ENCODE data around the gene PER1. TPM values are rescaled to one million over a fixed set of nuclear protein-coding genes. Genes with fewer than 3 reads are reported as not detected.

PER1 gene
- total and polyA plus RNA-seq, 2 of the 13 experiments (the other 11 are each of a cell fraction or from before 2014, with no cell fraction given) = 2.6 to 3.6 TPM

DNA sequence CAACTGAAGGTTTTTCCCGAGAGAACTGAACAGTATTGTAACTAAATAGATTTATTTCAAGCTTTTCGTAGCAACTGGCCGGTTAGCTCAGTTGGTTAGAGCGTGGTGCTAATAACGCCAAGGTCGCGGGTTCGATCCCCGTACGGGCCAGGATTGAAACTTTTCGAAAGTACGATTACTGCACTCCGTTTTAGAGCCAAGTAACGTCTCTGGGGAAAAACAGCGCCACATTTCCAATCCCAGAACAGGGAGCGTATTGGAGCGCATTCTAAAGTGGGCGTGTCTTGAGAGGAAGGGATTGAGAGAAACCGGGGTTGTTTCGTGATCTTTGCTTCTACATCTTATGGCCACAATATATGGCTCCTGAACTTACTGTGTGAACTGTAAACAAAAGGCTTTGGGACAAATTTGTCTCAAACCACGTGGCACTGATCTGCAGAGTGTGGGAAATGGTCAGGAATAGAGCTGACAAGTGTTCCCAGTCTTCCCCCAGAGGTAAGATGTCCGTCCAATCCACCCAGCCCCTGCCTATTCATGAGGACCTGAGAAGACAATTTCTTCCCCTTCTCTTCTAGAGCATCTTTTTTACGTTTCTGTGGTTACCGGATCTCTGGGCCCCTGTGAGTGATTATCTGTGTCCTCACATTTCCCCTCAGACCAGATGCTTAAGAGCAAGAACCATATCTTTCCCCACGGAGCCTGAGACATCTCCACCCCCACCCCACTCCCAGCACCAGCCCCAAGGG lies 35.5 kb upstream of the PER1 start (continued):
- TF ChIP-seq SP5 (CRISPR knock-in tag; IDR thresholded peaks at IDR 0.05; ENCODE audit: borderline replicate concordance, low read depth) (peak; percentile 51; the same call in 1 of the 2 replicates), HOXA7 (CRISPR knock-in tag; IDR thresholded peaks at IDR 0.05) (no peak), AKAP8 (CRISPR knock-in tag; IDR thresholded peaks at IDR 0.05) (0 out of 2 replicates have a peak, but pooled peaks have one; percentile 45), ZNF550 (CRISPR knock-in tag; IDR thresholded peaks at IDR 0.05; ENCODE audit: borderline replicate concordance) (no peak), STAT6 (CRISPR knock-in tag; IDR thresholded peaks at IDR 0.05; ENCODE audit: borderline replicate concordance) (no peak), MED1 (CRISPR knock-in tag; IDR thresholded peaks at IDR 0.05) (peak; percentile 77), JUN (CRISPR knock-in tag; IDR thresholded peaks at IDR 0.05) (no peak), ZSCAN25 (CRISPR knock-in tag; IDR thresholded peaks at IDR 0.05) (no peak), HOXA9 (CRISPR knock-in tag; IDR thresholded peaks at IDR 0.05; ENCODE audit: borderline replicate concordance) (no peak), NR2F6 (IDR thresholded peaks at IDR 0.05) (0 out of 2 replicates have a peak, but pooled peaks have one; percentile 37), NR2F6 (CRISPR knock-in tag; IDR thresholded peaks at IDR 0.05) (peak; percentile 45; the same call in 1 of the 2 replicates), LBX2 (CRISPR knock-in tag; IDR thresholded peaks at IDR 0.05; ENCODE audit: borderline replicate concordance) (no peak), ZNF552 (CRISPR knock-in tag; IDR thresholded peaks at IDR 0.05; ENCODE audit: borderline replicate concordance) (0 out of 2 replicates have a peak, but pooled peaks have one; percentile 77), ZNF382 (CRISPR knock-in tag; IDR thresholded peaks at IDR 0.05; ENCODE audit: borderline replicate concordance) (no peak), YEATS2 (CRISPR knock-in tag; IDR thresholded peaks at IDR 0.05; ENCODE audit: borderline replicate concordance) (no peak; the same call in 1 of the 2 replicates), RXRB (CRISPR knock-in tag; IDR thresholded peaks at IDR 0.05; ENCODE audit: borderline replicate concordance) (peak; percentile 66; the same call in 1 of the 2 replicates), TCF7 (IDR thresholded peaks at IDR 0.05; ENCODE audit: low read depth) (0 out of 2 replicates have a peak, but pooled peaks have one; percentile 4), GTF3A (CRISPR knock-in tag; conservative IDR thresholded peaks at IDR 0.05) (no peak), ZEB1 (IDR thresholded peaks at IDR 0.05; ENCODE audit: insufficient replicate concordance, low read depth) (peak; percentile 11)
- TF ChIP-seq, protein P1, sequence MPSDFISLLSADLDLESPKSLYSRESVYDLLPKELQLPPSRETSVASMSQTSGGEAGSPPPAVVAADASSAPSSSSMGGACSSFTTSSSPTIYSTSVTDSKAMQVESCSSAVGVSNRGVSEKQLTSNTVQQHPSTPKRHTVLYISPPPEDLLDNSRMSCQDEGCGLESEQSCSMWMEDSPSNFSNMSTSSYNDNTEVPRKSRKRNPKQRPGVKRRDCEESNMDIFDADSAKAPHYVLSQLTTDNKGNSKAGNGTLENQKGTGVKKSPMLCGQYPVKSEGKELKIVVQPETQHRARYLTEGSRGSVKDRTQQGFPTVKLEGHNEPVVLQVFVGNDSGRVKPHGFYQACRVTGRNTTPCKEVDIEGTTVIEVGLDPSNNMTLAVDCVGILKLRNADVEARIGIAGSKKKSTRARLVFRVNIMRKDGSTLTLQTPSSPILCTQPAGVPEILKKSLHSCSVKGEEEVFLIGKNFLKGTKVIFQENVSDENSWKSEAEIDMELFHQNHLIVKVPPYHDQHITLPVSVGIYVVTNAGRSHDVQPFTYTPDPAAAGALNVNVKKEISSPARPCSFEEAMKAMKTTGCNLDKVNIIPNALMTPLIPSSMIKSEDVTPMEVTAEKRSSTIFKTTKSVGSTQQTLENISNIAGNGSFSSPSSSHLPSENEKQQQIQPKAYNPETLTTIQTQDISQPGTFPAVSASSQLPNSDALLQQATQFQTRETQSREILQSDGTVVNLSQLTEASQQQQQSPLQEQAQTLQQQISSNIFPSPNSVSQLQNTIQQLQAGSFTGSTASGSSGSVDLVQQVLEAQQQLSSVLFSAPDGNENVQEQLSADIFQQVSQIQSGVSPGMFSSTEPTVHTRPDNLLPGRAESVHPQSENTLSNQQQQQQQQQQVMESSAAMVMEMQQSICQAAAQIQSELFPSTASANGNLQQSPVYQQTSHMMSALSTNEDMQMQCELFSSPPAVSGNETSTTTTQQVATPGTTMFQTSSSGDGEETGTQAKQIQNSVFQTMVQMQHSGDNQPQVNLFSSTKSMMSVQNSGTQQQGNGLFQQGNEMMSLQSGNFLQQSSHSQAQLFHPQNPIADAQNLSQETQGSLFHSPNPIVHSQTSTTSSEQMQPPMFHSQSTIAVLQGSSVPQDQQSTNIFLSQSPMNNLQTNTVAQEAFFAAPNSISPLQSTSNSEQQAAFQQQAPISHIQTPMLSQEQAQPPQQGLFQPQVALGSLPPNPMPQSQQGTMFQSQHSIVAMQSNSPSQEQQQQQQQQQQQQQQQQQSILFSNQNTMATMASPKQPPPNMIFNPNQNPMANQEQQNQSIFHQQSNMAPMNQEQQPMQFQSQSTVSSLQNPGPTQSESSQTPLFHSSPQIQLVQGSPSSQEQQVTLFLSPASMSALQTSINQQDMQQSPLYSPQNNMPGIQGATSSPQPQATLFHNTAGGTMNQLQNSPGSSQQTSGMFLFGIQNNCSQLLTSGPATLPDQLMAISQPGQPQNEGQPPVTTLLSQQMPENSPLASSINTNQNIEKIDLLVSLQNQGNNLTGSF (CRISPR knock-in tag; IDR thresholded peaks at IDR 0.05) = no peak

Data from HepG2 (cell line).